ENCODE measurements around the gene LHFPL6.

GRCh38 chr13:39433651-39434050 is 169.3 kb downstream of the LHFPL6 start:
- TF ChIP-seq CTCF (IDR thresholded peaks at IDR 0.05; ENCODE audit: low read depth, low read length), result no peak
- no peak for TF ChIP-seq POLR2A (IDR thresholded peaks at IDR 0.05; ENCODE audit: extremely low read depth, insufficient read length)
- no peak for TF ChIP-seq MAX (IDR thresholded peaks at IDR 0.05; ENCODE audit: low read depth, low read length)
- no peak for TF ChIP-seq MYC (IDR thresholded peaks at IDR 0.05; ENCODE audit: low read depth, low read length)
